HG03175 (cell line): ENCODE measurements around the gene ARMC12.

ENCODE experiments used
- ATAC-seq: cut with Tn5 transposase; IDR thresholded peaks from one replicate; pipeline ENCODE4 v1.9.1; 2021; ENCODE audit warnings: mild to moderate bottlenecking, moderate library complexity; ENCODE audit not compliant: unreplicated experiment

Gene ARMC12

GRCh38 chr6:35797837-35798526, 61.1 kb downstream of the ARMC12 start:
- ATAC-seq: no peak
